NCI-H1436 (cell line): ENCODE data around the gene CBX2.
A peak's percentile ranks its signal among the peaks of the same experiment; 100 is the strongest.
"Not testable (repeated sequence)": the region's sequence is repeated elsewhere in the genome, so short reads cannot be mapped to it uniquely, and the experiment has no call there.

Source experiments
- DNase-seq: peaks from one replicate; lab custom pipeline; 2025; lab: John Stamatoyannopoulos, UW

Gene CBX2

GRCh38 chr17:79769570-79770506 lies 8.1 kb upstream of the CBX2 start:
- no peak for DNase-seq

DNA sequence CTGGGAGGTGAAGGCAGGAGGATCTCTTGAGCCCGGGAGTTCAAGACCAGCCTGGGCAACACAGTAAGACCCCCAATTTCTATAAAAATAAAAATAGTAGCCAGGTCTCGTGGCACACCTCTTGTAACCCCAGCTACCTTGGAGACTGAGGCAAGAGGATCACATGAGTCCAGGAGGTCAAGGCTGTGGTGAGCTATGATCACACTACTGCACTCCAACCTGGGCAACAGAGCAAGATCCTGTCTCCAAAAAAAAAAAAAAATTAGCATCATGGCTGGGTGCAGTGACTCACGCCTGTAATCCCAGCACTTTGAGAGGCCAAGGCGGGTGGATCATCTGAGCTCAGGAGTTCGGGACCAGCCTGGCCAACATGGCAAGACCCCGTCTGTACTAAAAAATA lies 6.7 kb upstream of the CBX2 start:
- DNase-seq = no peak

DNA sequence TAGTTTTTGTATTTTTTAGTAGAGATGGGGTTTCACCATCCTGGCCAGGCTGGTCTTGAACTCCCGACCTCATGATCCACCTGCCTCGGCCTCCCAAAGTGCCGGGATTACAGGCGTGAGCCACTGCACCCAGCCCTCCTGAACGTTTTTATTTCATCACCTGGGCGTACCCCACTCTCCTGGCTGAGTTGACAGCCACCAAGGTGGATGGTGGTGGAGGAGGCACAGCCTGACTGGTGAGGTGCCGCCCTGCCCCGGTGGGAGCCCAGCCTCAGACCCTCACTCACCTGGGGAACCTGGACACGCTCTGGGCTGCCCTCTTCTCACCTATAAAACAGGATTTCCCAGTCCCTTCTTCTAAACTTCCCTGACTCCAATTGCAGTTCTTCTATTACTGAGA lies 5.2 kb upstream of the CBX2 start:
- DNase-seq = not testable (repeated sequence)

DNA sequence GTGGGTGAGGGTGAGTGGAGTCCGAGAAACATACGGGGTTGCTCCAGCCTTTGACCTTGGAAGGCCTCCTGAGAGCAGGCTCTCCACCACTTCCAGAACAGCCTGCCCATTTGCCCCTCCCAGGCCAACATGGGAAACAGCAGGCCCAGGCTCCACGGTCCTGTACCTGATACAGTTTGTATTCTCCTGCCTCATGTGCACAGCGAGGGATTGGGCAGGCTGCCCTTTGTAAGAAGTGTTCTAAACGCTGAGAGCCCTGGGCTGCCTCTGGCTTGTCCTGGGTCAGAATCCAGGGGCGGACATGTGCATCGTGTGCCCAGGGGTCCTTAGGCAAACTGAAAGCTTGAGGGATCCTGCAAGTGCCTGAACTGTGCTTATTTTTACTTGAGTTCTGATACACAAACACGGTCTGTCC lies 3.4 kb upstream of the CBX2 start:
- no peak for DNase-seq

DNA sequence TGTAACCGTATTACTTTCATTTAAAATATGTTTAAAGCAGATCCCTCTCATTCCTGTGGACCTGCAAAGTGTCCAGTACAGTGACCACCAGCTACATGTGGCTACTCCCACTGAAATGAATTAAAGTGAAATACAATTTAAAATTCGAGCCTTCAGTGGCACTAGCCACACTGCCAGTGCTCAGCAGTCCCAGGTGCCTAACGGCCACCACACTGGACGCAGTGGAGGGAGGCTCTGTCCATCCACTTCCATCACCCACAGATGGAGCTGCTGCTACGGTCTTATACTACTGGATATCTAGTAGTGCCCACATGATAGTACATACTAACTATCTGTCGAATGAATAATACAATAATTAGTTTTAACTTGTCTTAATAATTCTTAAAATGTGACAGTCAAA lies 2.3 kb upstream of the CBX2 start:
- DNase-seq = no peak

- DNase-seq = no peak
Measured at GRCh38 chr17:79776376-79777119, 1.4 kb upstream of the CBX2 start.

DNA sequence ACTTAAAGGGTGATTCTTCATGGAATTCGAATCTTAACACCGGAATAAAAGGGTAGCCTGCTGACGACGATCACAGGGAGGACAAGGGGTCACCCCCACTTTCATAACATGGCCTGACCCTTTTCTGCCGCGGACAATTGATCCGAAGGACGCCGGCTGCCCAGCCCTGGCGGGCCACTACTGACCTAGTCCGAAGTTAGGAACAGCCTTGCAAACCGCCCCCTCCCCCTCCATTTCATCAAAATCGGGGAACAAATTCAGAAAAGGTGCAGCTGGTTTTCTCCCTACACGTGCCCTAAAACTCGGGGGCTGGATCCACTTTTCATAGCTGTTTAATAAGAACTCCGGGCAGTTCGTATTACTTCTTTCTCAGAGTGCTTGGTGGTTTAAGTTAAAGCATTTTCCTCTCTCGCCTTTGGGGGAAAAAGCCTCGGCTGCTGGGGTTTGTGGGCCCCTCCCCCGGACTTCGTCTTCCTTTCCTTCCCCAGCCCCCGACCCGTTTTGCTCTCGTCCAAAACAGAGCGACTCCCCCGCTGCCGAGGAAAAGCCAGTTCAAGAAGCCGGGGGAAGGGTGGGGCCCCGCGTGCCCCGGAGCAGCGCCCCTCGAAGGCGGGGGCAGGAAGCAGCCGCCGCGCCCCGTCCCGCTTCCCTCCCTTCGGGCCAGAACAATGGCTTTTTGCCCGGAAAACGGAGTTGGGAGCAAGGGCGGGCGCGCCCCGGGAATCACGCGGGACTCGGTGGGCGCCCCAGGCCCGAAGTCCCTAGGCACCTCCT lies 641 bp upstream of the CBX2 start:
- DNase-seq = peak; percentile 81

DNA sequence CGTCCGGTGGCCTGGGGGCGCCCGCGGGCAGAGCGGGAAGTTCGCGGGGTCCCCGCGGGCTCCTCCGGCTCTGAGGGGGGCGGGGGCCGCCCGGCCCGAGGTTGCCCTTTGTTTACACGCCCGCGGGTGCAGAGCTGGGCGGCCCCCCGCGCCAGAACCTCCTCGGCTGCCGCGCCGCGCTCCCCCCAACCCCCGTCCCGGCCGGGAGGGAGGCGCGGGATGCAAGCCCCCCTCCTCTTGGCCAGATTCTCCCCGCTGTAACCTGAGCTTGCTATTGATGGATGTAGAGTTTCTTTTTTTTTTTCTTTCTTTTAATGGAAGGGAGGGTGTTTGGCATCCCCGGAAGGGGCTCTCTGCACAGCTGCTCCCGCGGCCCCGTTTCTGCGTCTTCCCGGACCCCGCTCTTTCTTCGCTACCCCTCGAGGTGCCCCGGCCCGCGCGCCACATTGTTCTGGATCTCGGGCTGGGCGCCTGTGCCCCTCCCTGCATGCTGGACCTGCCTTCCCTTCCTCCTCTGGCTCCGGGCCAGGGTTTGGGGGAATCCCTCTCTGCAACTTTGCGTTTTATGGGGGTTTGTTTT lies 646 bp downstream of the CBX2 start:
- DNase-seq = peak; percentile 61

- DNase-seq = no peak
Measured at GRCh38 chr17:79779084-79779529, 1.2 kb downstream of the CBX2 start.

GRCh38 chr17:79779661-79780365 lies 1.9 kb downstream of the CBX2 start:
- no peak for DNase-seq

DNA sequence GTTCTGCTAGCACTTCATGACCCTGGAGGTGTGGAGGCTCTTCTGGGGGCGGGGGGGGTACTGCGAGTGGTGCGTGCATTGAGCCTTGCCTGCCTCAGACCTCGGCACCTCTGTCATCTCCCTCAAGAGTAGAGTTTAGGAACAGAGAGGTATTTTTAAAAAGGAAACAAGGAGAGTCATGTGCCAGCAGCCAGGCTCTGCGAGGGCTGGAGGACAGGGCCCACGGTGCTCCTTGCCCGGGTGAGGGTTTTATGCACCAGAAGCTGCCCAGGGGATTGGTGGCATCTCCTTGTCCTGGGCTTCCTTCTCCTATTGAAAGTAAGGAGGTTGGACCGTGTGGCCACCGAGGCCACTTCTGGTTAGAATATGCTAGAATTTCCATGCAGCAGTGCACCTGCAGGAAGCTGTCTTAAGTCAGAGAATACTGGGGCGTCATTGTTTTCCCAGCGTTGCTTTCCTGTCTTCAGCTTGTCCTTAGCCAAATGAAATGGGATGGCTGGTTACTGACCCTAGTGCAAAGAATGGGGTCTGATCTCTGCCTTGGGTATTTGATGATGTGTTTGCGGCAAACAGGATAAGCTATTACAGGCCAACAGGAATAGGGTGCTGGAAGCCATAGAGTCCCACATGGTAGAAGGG lies 3.2 kb downstream of the CBX2 start:
- DNase-seq = no peak

- DNase-seq = no peak
Measured at GRCh38 chr17:79781736-79782575, 4.0 kb downstream of the CBX2 start.

DNA sequence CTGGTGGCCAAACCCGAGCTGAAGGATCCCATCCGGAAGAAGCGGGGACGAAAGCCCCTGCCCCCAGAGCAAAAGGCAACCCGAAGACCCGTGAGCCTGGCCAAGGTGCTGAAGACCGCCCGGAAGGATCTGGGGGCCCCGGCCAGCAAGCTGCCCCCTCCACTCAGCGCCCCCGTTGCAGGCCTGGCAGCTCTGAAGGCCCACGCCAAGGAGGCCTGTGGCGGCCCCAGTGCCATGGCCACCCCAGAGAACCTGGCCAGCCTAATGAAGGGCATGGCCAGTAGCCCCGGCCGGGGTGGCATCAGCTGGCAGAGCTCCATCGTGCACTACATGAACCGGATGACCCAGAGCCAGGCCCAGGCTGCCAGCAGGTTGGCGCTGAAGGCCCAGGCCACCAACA lies 5.9 kb downstream of the CBX2 start:
- DNase-seq = no peak

- DNase-seq = no peak
Measured at GRCh38 chr17:79784353-79785016, 6.5 kb downstream of the CBX2 start.

GRCh38 chr17:79785017-79785899 lies 7.3 kb downstream of the CBX2 start:
- DNase-seq = no peak

DNA sequence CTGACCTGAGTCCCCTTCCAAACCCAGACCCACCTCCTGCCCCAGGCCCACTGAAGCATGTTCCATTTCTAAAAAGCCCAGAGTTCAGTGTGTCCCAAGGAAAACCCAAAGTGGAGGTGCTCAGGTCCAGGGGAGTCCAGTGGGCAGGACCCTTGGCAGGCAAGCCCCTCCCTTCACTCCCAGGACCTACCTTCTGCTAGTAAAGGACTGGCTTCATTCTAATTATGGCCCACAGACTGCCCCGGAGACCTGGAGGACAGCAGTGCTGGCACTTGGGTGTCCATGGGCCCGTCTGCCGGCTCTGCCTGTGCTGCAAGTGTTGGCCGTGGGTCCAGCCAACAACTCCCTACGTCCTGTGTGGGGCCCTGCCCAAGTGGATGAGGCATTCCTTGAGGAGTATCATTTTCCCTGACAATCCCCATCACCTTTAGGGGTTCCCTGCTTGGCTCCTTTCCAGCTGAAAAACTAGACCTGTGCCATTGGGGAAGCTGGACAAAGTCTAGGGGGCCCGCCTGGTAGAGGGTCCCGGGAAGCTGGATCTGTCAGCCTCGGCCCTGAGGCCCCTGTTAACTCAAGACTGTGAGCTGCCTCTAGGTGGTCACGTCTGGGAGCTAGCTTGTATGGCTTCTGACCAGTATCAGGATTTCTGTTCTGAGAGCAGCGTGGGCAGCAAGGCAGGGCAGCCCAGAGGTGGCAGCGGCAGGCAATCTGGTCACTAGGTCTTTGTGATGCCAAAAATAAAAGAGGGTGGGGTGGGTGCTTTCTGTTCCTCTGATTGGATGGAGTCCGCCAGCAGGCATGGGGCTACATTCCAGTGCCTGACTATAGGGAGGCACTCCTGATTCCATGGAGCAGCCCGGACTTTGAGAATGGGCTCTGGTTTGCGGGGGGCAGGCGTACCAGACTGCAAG lies 8.2 kb downstream of the CBX2 start:
- no peak for DNase-seq

GRCh38 chr17:79786930-79787643 lies 9.1 kb downstream of the CBX2 start:
- no peak for DNase-seq
